Activated T-cell treated with anti-CD3 and anti-CD28 coated beads, Interleukin-2, amount 50 U/mL, for 24 hours (primary cell): ENCODE results near the gene SPDYE11.
"Not testable (repeated sequence)": the region's sequence is repeated elsewhere in the genome, so short reads cannot be mapped to it uniquely, and the experiment has no call there.

Experiments used
- DNase-seq: peaks from one replicate; pipeline ENCODE4 v3.0.0-alpha.2; 2020
- H3K27ac Mint-ChIP-seq: 2 replicates; pipeline ENCODE4 v1.8.0; 2020; ENCODE audit warnings: mild to moderate bottlenecking, mixed read lengths
- H3K27me3 Mint-ChIP-seq: 2 replicates; pipeline ENCODE4 v1.8.0; 2020; ENCODE audit warnings: mixed read lengths
- H3K36me3 Mint-ChIP-seq: 2 replicates; pipeline ENCODE4 v1.8.0; 2020; ENCODE audit warnings: low read depth, mixed read lengths
- H3K4me1 Mint-ChIP-seq: 2 replicates; pipeline ENCODE4 v1.8.0; 2020; ENCODE audit warnings: low read depth, mixed read lengths
- H3K4me3 Mint-ChIP-seq: 2 replicates; pipeline ENCODE4 v1.8.0; 2020; ENCODE audit warnings: mild to moderate bottlenecking, moderate library complexity, mixed read lengths
- H3K9me3 Mint-ChIP-seq: 2 replicates; pipeline ENCODE4 v1.8.0; 2020; ENCODE audit warnings: mixed read lengths

The SPDYE11 gene, protein sequence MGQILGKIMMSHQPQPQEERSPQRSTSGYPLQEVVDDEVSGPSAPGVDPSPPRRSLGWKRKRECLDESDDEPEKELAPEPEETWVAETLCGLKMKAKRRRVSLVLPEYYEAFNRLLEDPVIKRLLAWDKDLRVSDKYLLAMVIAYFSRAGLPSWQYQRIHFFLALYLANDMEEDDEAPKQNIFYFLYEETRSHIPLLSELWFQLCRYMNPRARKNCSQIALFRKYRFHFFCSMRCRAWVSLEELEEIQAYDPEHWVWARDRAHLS

DNA sequence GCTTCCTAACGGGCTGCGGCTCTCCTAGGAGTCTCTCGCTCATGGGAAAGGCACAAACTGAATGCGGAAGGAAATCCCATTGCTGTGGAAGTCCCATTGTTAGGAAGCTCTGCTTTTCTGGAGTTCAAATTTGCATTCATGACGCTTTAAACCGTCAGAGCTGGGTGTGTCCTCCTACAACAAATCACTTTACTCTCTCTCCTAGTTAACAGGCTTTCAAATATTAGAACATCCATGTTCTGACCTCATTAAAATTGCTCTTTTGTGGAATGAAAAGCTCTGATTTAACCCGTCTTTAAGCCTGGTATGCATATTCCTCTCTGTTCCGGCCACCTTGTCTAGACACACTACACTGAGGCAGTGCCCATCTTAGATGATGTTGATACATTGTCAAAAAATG is at the start of gene SPDYE11:
Gene SPDYE11 (minus strand): TSS at position 101 of the 400 bp plus-strand sequence. CDS start 1,800 bp downstream, outside the sequence.
- not testable (repeated sequence) for H3K9me3 Mint-ChIP-seq, H3K4me1 Mint-ChIP-seq, H3K4me3 Mint-ChIP-seq, H3K36me3 Mint-ChIP-seq, H3K27me3 Mint-ChIP-seq, H3K27ac Mint-ChIP-seq, DNase-seq

DNA sequence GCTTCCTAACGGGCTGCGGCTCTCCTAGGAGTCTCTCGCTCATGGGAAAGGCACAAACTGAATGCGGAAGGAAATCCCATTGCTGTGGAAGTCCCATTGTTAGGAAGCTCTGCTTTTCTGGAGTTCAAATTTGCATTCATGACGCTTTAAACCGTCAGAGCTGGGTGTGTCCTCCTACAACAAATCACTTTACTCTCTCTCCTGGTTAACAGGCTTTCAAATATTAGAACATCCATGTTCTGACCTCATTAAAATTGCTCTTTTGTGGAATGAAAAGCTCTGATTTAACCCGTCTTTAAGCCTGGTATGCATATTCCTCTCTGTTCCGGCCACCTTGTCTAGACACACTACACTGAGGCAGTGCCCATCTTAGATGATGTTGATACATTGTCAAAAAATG is 28.2 kb upstream of the SPDYE11 start, which contains the start of gene SPDYE9:
Gene SPDYE9 (minus strand): TSS at position 101 of the 400 bp plus-strand sequence. CDS start 1,800 bp downstream, outside the sequence.
- not testable (repeated sequence) for H3K36me3 Mint-ChIP-seq, H3K9me3 Mint-ChIP-seq, H3K27me3 Mint-ChIP-seq, H3K4me3 Mint-ChIP-seq, H3K4me1 Mint-ChIP-seq, H3K27ac Mint-ChIP-seq, DNase-seq

DNA sequence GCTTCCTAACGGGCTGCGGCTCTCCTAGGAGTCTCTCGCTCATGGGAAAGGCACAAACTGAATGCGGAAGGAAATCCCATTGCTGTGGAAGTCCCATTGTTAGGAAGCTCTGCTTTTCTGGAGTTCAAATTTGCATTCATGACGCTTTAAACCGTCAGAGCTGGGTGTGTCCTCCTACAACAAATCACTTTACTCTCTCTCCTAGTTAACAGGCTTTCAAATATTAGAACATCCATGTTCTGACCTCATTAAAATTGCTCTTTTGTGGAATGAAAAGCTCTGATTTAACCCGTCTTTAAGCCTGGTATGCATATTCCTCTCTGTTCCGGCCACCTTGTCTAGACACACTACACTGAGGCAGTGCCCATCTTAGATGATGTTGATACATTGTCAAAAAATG is 28.0 kb downstream of the SPDYE11 start, which contains the start of gene SPDYE8:
Gene SPDYE8 (minus strand): TSS at position 101 of the 400 bp plus-strand sequence. CDS start 1,800 bp downstream, outside the sequence.
- H3K27ac Mint-ChIP-seq, H3K27me3 Mint-ChIP-seq, H3K9me3 Mint-ChIP-seq, H3K4me1 Mint-ChIP-seq, H3K36me3 Mint-ChIP-seq, DNase-seq, H3K4me3 Mint-ChIP-seq: not testable (repeated sequence)

DNA sequence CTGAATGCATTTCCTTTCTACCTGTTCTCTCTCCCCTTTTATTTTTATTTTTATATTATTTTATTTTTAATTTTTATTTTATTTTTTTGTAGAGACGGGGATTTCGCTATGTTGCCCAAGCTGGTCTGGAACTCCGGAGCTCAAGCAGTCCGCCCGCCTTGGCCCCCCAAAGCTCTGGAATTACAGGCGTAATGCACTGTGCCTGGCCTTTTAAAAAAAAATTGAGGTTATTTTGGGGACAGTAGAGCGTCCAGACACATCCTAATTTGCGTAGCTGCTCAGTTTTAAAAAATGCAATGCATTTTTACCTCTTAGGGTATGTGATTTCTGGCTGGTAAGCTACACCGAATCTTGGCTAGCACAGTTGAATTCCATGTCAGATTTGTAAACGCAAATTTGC is 51.2 kb downstream of the SPDYE11 start:
- not testable (repeated sequence) for H3K4me1 Mint-ChIP-seq, H3K27me3 Mint-ChIP-seq, H3K9me3 Mint-ChIP-seq, H3K27ac Mint-ChIP-seq
- H3K36me3 Mint-ChIP-seq, result peaks cover 10% of the 10 kb centered on the region
- DNase-seq, result peak; percentile 29
- peak overlapping the region; percentile 64 for H3K4me3 Mint-ChIP-seq

DNA sequence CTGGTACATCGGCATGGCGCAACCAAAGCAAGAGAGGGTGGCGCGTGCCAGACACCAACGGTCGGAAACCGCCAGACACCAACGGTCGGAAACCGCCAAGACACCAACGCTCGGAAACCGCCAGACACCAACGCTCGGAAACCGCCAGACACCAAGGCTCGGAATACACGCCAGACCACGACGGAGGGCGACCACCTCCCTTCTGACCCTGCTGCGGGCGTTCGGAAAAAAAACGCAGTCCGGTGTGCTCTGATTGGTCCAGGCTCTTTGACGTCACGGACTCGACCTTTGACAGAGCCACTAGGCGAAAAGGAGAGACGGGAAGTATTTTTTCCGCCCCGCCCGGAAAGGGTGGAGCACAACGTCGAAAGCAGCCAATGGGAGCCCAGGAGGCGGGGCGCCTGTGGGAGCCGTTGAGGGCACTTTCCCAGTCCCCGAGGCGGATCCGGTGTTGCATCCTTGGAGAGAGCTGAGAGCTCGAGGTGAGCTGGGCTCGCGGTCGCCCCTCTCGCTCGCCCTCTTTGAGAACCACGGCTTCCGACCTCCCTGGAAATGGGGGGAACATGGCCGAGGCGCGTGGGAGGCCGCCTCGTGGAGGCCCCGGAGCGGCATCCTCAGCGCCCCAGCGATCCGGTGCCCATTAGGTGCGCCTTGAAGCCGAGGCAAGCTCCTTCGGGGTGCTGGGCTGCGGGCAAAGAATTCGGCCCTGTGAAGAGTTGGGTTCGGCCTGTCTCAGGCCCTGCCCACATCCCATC is 51.8 kb downstream of the SPDYE11 start:
- H3K27me3 Mint-ChIP-seq, H3K9me3 Mint-ChIP-seq, H3K4me1 Mint-ChIP-seq: not testable (repeated sequence)
- Mint-ChIP-seq H3K36me3 (peaks cover 10% of the 10 kb centered on the region), H3K4me3 (peak overlapping the region; percentile 87), H3K27ac (peak overlapping the region; percentile 97)
- peak; percentile 94 for DNase-seq

DNA sequence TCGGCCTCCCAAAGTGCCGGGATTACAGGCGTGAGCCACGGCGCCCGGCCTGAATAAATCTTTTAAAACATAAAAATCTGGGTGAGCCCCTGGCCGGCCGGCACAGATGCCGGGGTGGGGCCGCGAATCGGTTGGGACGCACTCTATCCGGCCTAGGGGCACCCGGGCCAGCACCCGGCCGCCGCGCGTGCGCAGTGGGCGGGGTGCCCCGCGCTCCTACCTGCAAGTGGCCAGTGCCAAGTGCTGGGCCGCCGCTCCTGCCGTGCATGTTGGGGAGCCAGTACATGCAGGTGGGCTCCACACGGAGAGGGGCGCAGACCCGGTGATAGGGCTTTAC is 52.4 kb downstream of the SPDYE11 start:
- not testable (repeated sequence) for H3K27me3 Mint-ChIP-seq, H3K9me3 Mint-ChIP-seq, H3K4me1 Mint-ChIP-seq
- Mint-ChIP-seq H3K4me3 (peak overlapping the region; percentile 87), H3K36me3 (peaks cover 10% of the 10 kb centered on the region), H3K27ac (peak overlapping the region; percentile 97)
- peak; percentile 83 for DNase-seq

DNA sequence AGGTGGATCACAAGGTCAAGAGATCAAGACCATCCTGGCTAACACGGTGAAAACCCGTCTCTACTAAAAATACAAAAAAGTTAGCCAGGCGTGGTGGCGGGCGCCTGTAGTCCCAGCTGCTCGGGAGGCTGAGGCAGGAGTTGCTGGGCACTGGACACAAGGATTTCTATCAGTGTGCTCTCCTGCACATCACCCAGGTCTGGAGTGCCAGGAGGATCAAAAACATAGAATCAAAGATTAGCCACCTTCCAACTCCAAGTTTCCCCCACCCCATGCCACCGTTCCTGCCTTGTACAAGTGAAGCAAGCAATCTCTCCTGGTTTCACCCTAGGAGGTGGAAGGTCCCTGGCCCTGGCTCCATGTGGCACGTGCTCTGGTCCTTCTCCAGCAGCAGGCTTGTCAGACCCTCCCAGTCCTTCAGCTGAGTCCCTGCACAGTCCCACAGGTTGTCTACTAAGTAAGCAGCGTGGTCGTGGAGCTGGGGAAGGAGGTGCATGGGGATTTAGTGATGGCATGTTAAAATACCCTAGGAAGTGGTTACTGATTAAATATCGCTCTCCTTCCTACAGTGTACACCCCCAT is 59.7 kb downstream of the SPDYE11 start:
- H3K9me3 Mint-ChIP-seq, H3K4me1 Mint-ChIP-seq, H3K27me3 Mint-ChIP-seq, H3K36me3 Mint-ChIP-seq, DNase-seq, H3K4me3 Mint-ChIP-seq, H3K27ac Mint-ChIP-seq: not testable (repeated sequence)
